Testis (tissue), 2 donors: Measurements from ENCODE around the gene ZC3H4.

ENCODE experiments used
- CTCF ChIP-seq, 3 experiments: fragments of 450-650 bp in 2 of 3; fragments of 200-600 bp in 1 of 3; sonication (generic) in 1 of 3; IDR thresholded peaks; one replicate each; pipeline ENCODE4 v1.5.1; 2016 to 2019; ENCODE audit warnings: antibody characterized with exemption in 3 of 3, mild to moderate bottlenecking in 2 of 3, moderate library complexity in 1 of 3
- POLR2A ChIP-seq: fragments of 450-650 bp; IDR thresholded peaks from one replicate; pipeline ENCODE4 v1.6.1; 2017; ENCODE audit warnings: antibody characterized with exemption, mild to moderate bottlenecking, moderate library complexity

- TF ChIP-seq CTCF (IDR thresholded peaks at IDR 0.05) (no peak), POLR2A (no peak)
Observed at GRCh38 chr19:47135156-47135555, 21.6 kb upstream of the ZC3H4 start.
